ENCODE results near the gene NCL.

DNA sequence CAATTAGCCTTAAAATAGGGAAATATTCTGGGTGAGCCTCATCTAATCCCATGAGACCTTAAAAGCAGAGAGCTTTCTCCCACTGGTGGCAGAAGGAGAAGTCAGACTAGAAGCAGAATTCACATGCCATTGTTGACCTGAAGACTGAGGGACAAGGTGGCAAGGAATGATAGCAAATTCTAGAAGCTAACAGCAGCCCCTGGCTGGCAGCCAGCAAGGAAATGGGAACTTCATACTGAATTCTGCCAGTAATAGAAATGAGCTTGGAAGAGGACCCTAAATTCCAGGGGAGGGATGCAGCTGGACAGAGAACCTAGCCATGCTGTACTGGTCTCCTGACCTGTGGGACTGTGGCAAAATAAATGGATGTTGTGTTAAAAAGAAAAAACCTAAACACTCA lies 49.3 kb downstream of the NCL start:
- TF ChIP-seq POLR2A (IDR thresholded peaks at IDR 0.05) (no peak), CTCF (IDR thresholded peaks at IDR 0.05) (no peak)

Measured in thyroid gland (tissue), 4 donors.